ENCODE data around the gene ERC2.

ERC2 gene

DNA sequence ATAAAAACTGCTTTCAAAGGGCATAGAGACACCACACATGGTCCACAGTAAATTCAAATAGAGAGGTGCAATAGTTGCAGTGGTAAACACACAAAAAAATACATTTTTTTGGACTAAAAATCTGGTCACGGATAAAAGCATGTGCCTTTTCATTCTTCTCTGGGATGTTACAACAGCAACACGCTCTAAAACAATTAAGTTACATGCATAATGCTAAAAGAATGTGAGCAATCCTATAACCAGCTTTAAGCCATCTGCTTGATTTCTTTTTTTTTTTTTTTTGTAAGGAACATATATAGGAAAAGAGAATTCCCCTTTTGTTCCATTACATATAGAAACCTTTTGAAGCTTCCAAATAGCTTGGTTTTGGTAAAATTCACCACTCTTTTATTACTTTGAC lies 1001.2 kb downstream of the ERC2 start:
- Mint-ChIP-seq H3K4me1 (ENCODE audit: low read depth) (no peaks in the 10 kb centered on the region), H3K9me3 (no peaks in the 10 kb centered on the region), H3K36me3 (ENCODE audit: low read depth) (no peaks in the 10 kb centered on the region), H3K27ac (no peak overlapping the region), H3K27me3 (peaks cover 3% of the 10 kb centered on the region), H3K4me3 (no peak overlapping the region)
- DNase-seq: no peak

DNA sequence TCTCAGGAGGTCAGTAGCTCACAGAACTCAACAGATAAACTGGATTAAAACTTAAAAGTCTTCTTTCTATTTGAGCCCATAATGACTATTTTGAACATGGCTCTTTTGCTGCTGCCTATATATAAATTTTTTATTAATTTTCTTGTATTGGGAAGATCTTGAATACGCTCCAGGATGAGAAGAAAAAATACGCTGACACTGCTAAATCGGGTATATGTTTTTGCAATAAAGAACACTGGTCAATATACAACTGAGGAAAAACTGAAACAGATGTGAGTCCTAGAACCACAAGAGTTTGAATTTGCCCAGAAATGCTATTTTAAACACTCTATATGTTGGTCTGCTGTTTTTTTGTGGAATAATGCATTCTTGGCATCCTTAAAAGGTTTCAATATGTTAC lies 1001.7 kb downstream of the ERC2 start:
- Mint-ChIP-seq H3K4me3 (no peak overlapping the region), H3K27me3 (no peaks in the 10 kb centered on the region), H3K9me3 (no peaks in the 10 kb centered on the region), H3K36me3 (ENCODE audit: low read depth) (no peaks in the 10 kb centered on the region), H3K27ac (no peak overlapping the region), H3K4me1 (ENCODE audit: low read depth) (no peaks in the 10 kb centered on the region)
- no peak for DNase-seq

DNA sequence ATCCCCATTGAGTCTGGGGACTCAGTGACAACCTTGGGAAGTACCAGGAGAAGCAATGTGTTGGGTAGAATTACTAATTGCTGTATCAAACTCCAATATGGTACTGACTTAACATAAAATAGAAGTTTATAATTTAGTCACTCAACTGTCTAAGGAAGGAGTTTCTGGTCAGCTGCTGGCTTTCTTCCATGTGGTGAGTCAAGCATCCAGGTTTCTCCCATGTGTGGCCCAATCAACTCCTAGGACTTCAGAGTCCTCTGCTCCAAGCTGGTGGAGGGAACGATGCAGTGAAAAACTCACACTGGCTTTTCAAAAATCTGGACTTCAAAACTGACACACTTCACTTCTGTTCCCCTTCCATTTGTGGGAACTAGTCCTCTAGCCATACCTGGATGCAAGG lies 1006.4 kb downstream of the ERC2 start:
- Mint-ChIP-seq H3K36me3 (ENCODE audit: low read depth) (no peaks in the 10 kb centered on the region), H3K4me3 (no peak overlapping the region), H3K27me3 (no peaks in the 10 kb centered on the region), H3K9me3 (no peaks in the 10 kb centered on the region), H3K4me1 (ENCODE audit: low read depth) (no peaks in the 10 kb centered on the region), H3K27ac (no peak overlapping the region)
- no peak for DNase-seq

DNA sequence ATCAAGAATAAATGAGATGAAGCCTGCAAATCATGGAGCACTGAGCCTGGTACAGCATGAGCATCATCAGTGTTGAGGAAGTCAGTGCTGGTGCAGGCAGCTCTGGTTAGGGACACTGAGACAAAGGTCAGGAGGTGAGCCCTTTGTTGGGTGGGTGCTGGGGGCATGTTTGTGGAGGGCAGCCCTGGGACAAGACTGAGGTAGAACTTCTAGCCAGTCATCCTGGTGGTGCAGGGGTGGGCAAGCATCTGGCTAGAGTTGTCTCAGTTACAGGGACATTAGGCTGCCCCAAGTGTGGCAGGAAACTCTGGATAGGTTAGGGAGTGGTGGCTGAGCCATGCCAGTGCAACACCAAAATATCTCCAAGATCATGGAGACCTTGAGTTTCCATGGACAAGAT lies 1008.4 kb downstream of the ERC2 start:
- no peaks in the 10 kb centered on the region for H3K4me1 Mint-ChIP-seq (ENCODE audit: low read depth)
- no peaks in the 10 kb centered on the region for H3K27me3 Mint-ChIP-seq
- DNase-seq: no peak
- H3K4me3 Mint-ChIP-seq: no peak overlapping the region
- H3K36me3 Mint-ChIP-seq (ENCODE audit: low read depth): no peaks in the 10 kb centered on the region
- H3K9me3 Mint-ChIP-seq: no peaks in the 10 kb centered on the region
- no peak overlapping the region for H3K27ac Mint-ChIP-seq

Data from activated T-cell treated with anti-CD3 and anti-CD28 coated beads, Interleukin-2, amount 50 U/mL, for 24 hours (primary cell).